SK-N-SH (cell line): ENCODE data around the gene OGDH. TPM values are rescaled to one million over a fixed set of nuclear protein-coding genes. Genes with fewer than 3 reads are reported as not detected.

Experiments
- CTCF ChIA-PET: fragments of 300-600, 350-600 bp; formaldehyde crosslinking; extraction: SDS; loops from one replicate; lab custom pipeline; 2021; lab: Yijun Ruan, JAX
- POLR2A ChIA-PET: fragments of 350-600 bp; sonication (Branson Sonifier 250); formaldehyde crosslinking; extraction: SDS; loops from one replicate; lab custom pipeline; 2020; ENCODE audit warnings: antibody characterized with exemption, inconsistent platforms; lab: Yijun Ruan, JAX
- DNase-seq: peaks from one replicate; pipeline ENCODE4 v3.0.0; 2012
- H2AFZ ChIP-seq: fragments of 200-600 bp; sonication (generic); 2 replicates; pipeline ENCODE4 v1.8.1; 2016; ENCODE audit warnings: antibody characterized with exemption, mild to moderate bottlenecking, low read depth
- H3F3A ChIP-seq: fragments of 200-600 bp; sonication (generic); replicated peaks from 2 replicates; pipeline ENCODE3; 2016; ENCODE audit warnings: antibody characterized with exemption, mild to moderate bottlenecking; ENCODE audit not compliant: insufficient read depth
- H3K27ac ChIP-seq, 2 experiments: fragments of 200-500 bp in 1 of 2; fragments of 200-600 bp in 1 of 2; sonication (Bioruptor generic) in 1 of 2; sonication (generic), shearing (Covaris generic) in 1 of 2; 2 replicates each; pipeline versions ENCODE4 v1.5.1 to v1.6.1; 2014 to 2016; ENCODE audit warnings: low read depth in 2 of 2, inconsistent platforms in 1 of 2, low read length in 1 of 2, mild to moderate bottlenecking in 1 of 2, mixed read lengths in 1 of 2
- H3K27me3 ChIP-seq: fragments of 200-600 bp; sonication (generic), shearing (Covaris generic); 2 replicates; pipeline ENCODE4 v1.6.1; 2016; ENCODE audit warnings: mixed run types; ENCODE audit not compliant: insufficient read depth
- H3K36me3 ChIP-seq, 2 experiments: fragments of 200-500 bp in 1 of 2; fragments of 200-600 bp in 1 of 2; sonication (Bioruptor generic) in 1 of 2; sonication (generic) in 1 of 2; replicated peaks in 1 of 2; 2 replicates each; pipeline versions ENCODE3 to v1.5.1; 2014 to 2016; ENCODE audit warnings: low read length in 1 of 2, mild to moderate bottlenecking in 1 of 2; ENCODE audit not compliant: insufficient read depth in 2 of 2, control insufficient read depth in 1 of 2
- H3K4me1 ChIP-seq, 2 experiments: fragments of 200-500 bp in 1 of 2; fragments of 200-600 bp in 1 of 2; sonication (Bioruptor generic) in 1 of 2; sonication (generic), shearing (Covaris generic) in 1 of 2; 2 replicates each; pipeline versions ENCODE4 v1.5.1 to v1.6.1; 2014 to 2016; ENCODE audit warnings: low read depth in 1 of 2, low read length in 1 of 2, mixed run types in 1 of 2; ENCODE audit not compliant: insufficient read depth in 2 of 2, control insufficient read depth in 1 of 2
- H3K4me2 ChIP-seq: fragments of 200-600 bp; sonication (generic), shearing (Covaris generic); 2 replicates; pipeline ENCODE4 v1.6.1; 2017; ENCODE audit warnings: mixed run types
- H3K4me3 ChIP-seq, 2 experiments: fragments of 200-500 bp in 1 of 2; fragments of 200-600 bp in 1 of 2; sonication (Bioruptor generic) in 1 of 2; sonication (generic), shearing (Covaris generic) in 1 of 2; 2 replicates each; pipeline versions ENCODE4 v1.5.1 to v1.8.1; 2014 to 2016; ENCODE audit warnings: low read depth in 2 of 2, inconsistent platforms in 1 of 2, low read length in 1 of 2, mild to moderate bottlenecking in 1 of 2, mixed read lengths in 1 of 2, moderate library complexity in 1 of 2
- H3K79me2 ChIP-seq: fragments of 200-600 bp; sonication (generic); 2 replicates; pipeline ENCODE4 v1.8.1; 2017; ENCODE audit warnings: mild to moderate bottlenecking; ENCODE audit not compliant: insufficient read depth
- H3K9ac ChIP-seq: fragments of 200-600 bp; sonication (generic); 2 replicates; pipeline ENCODE4 v1.6.1; 2017; ENCODE audit warnings: mixed run types
- H3K9me2 ChIP-seq: fragments of 200-600 bp; sonication (generic); 2 replicates; pipeline ENCODE4 v1.6.1; 2017; ENCODE audit warnings: mixed run types
- H3K9me3 ChIP-seq: fragments of 200-600 bp; sonication (generic); 2 replicates; pipeline ENCODE4 v1.6.1; 2017; ENCODE audit warnings: mixed run types, mild to moderate bottlenecking, moderate library complexity
- H4K20me1 ChIP-seq: fragments of 200-600 bp; sonication (generic); 2 replicates; pipeline ENCODE4 v1.6.1; 2017; ENCODE audit warnings: mild to moderate bottlenecking, mixed run types; ENCODE audit not compliant: insufficient read depth
- CHD2 ChIP-seq: fragments of 150-350 bp; IDR thresholded peaks from 2 replicates; pipeline ENCODE4 v1.6.1; 2018; ENCODE audit warnings: low read length; ENCODE audit not compliant: partially characterized antibody
- EP300 ChIP-seq, 2 experiments: IDR thresholded peaks; 2 replicates each; pipeline versions ENCODE4 v1.4.0 to v1.6.1; 2012; ENCODE audit warnings: borderline replicate concordance in 1 of 2, low read depth in 1 of 2, low read length in 1 of 2
- EZH2phosphoT487 ChIP-seq: fragments of 200-600 bp; sonication (generic); IDR thresholded peaks from 2 replicates; pipeline ENCODE4 v1.6.1; 2017; ENCODE audit warnings: low read depth, mixed run types, mild to moderate bottlenecking, antibody characterized with exemption, moderate library complexity, borderline replicate concordance
- FOSL2 ChIP-seq: IDR thresholded peaks from 2 replicates; pipeline ENCODE4 v1.4.0; 2012; ENCODE audit warnings: low read depth, mild to moderate bottlenecking, moderate library complexity, borderline replicate concordance
- FOXJ3 ChIP-seq: sonication (generic); formaldehyde crosslinking; IDR thresholded peaks from 2 replicates; pipeline ENCODE4 v1.5.1; 2020; ENCODE audit warnings: mild to moderate bottlenecking, missing genetic modification reagents
- FOXM1 ChIP-seq: IDR thresholded peaks from 2 replicates; pipeline ENCODE4 v1.4.0; 2012; ENCODE audit warnings: low read depth, mild to moderate bottlenecking
- GABPA ChIP-seq: IDR thresholded peaks from 2 replicates; pipeline ENCODE4 v1.4.0; 2012; ENCODE audit warnings: low read depth, mild to moderate bottlenecking
- MEF2A ChIP-seq: IDR thresholded peaks from 2 replicates; pipeline ENCODE4 v1.4.0; 2012; ENCODE audit warnings: low read depth, borderline replicate concordance
- RCOR1 ChIP-seq: fragments of 150-350 bp; IDR thresholded peaks from 2 replicates; pipeline ENCODE4 v1.6.1; 2017; ENCODE audit warnings: antibody characterized with exemption, low read length
- SMC3 ChIP-seq: IDR thresholded peaks from 2 replicates; pipeline ENCODE4 v1.6.1; 2012; ENCODE audit warnings: low read depth, low read length, improper control_type of control experiment
- TAF1 ChIP-seq: IDR thresholded peaks from 2 replicates; pipeline ENCODE4 v1.6.1; 2012; ENCODE audit warnings: low read depth, mild to moderate bottlenecking, low read length, moderate library complexity, borderline replicate concordance
- TCF12 ChIP-seq: IDR thresholded peaks from 2 replicates; pipeline ENCODE4 v1.4.0; 2012
- YY1 ChIP-seq: IDR thresholded peaks from 2 replicates; pipeline ENCODE4 v1.4.0; 2012; ENCODE audit warnings: low read depth, mild to moderate bottlenecking
- WGBS: methylation state at CpG from one replicate; pipeline ENCODE4 v1.1.6; 2017; ENCODE audit warnings: low lambda C conversion rate; 5-methylcytosine and 5-hydroxymethylcytosine counted together
- polyA plus RNA-seq, 3 experiments: library from polyadenylated mRNA; depleted of rRNA; stranded (reverse); fragments of >200 nt; gene quantifications; 2 replicates each; pipeline ENCODE4 v1.2.3, GENCODE V29; 2012
- TF ChIP-seq, protein P1 (sequence below): IDR thresholded peaks from 2 replicates; pipeline ENCODE4; 2012
- TF ChIP-seq, protein P2 (sequence below): IDR thresholded peaks from 2 replicates; pipeline ENCODE4 v1.4.0; 2012; ENCODE audit warnings: low read depth
- TF ChIP-seq, protein P3 (sequence below): IDR thresholded peaks from 2 replicates; pipeline ENCODE4 v1.4.0; 2012; ENCODE audit warnings: low read depth, borderline replicate concordance
- TF ChIP-seq, protein P4 (sequence below): IDR thresholded peaks from 2 replicates; pipeline ENCODE4 v1.6.1; 2012; ENCODE audit warnings: mild to moderate bottlenecking, low read depth, low read length, moderate library complexity

OGDH gene
- polyA plus RNA-seq, 1 of the 3 experiments (the other 2 are of a cell fraction), result 69.4 TPM

DNA sequence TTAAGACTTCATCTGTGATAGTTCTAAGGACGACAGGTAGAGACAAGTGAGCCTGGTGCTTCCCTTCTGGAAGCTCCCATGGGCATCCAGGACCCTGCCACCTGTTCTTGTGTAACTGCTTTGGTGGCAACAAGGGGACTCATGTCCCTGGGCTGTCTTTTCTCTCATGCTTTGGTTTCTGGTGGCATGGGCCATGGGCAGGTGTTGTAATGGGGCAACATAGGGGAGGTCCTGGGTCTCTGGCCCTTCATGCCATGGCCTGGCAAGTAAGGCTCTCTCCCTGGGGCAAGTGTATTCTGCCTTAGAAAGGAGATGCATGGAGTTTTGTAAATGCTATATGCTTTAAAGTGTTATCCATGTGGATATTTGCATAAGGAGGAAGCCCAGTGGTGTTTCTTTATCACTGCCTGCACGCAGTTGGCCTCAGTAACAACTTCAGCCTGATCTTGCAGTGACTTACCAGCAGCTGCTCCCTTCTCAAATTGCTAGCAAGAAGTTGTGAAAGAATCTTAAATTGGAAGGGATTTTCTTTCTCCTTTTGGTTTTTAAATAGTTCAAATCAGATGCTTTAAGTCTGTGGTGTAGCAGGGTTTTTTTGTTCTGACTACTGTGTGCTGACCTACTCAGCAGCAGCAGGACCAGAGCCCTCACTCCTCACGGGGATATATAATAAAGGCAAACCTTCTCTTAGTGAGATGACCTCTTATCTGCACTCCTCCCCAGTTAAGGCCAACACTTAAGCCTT lies 39.9 kb downstream of the OGDH start:
- no peak overlapping the region for H3K9ac ChIP-seq
- ChIA-PET CTCF (interaction anchor here (0.7 kb wide), 2 partner anchors 22 to 931 kb away, joined by 3 read pairs; no protein-coding TSS in a partner anchor), POLR2A (no interaction called here)
- peaks cover 12 to 42% of the 10 kb centered on the region in 2 experiments for H3K36me3 ChIP-seq
- H3K9me2 ChIP-seq, result no peaks in the 10 kb centered on the region
- no peaks in the 10 kb centered on the region for H3K27me3 ChIP-seq
- no peak overlapping the region for H3K4me3 ChIP-seq
- H3F3A ChIP-seq, result no peaks in the 10 kb centered on the region
- TF ChIP-seq, protein P1, sequence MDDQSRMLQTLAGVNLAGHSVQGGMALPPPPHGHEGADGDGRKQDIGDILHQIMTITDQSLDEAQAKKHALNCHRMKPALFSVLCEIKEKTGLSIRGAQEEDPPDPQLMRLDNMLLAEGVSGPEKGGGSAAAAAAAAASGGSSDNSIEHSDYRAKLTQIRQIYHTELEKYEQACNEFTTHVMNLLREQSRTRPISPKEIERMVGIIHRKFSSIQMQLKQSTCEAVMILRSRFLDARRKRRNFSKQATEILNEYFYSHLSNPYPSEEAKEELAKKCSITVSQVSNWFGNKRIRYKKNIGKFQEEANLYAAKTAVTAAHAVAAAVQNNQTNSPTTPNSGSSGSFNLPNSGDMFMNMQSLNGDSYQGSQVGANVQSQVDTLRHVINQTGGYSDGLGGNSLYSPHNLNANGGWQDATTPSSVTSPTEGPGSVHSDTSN, result no peak
- TF ChIP-seq, protein P2, sequence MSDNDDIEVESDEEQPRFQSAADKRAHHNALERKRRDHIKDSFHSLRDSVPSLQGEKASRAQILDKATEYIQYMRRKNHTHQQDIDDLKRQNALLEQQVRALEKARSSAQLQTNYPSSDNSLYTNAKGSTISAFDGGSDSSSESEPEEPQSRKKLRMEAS, result no peak
- TF ChIP-seq YY1, result no peak
- TF ChIP-seq EZH2phosphoT487, result no peak
- TF ChIP-seq GABPA, result no peak
- TF ChIP-seq, protein P3, sequence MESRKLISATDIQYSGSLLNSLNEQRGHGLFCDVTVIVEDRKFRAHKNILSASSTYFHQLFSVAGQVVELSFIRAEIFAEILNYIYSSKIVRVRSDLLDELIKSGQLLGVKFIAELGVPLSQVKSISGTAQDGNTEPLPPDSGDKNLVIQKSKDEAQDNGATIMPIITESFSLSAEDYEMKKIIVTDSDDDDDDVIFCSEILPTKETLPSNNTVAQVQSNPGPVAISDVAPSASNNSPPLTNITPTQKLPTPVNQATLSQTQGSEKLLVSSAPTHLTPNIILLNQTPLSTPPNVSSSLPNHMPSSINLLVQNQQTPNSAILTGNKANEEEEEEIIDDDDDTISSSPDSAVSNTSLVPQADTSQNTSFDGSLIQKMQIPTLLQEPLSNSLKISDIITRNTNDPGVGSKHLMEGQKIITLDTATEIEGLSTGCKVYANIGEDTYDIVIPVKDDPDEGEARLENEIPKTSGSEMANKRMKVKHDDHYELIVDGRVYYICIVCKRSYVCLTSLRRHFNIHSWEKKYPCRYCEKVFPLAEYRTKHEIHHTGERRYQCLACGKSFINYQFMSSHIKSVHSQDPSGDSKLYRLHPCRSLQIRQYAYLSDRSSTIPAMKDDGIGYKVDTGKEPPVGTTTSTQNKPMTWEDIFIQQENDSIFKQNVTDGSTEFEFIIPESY, result no peak
- no peak for TF ChIP-seq FOSL2
- H4K20me1 ChIP-seq, result no peaks in the 10 kb centered on the region
- H3K4me2 ChIP-seq, result no peak overlapping the region
- H3K4me1 ChIP-seq, result peaks cover 0 to 5% of the 10 kb centered on the region in 2 experiments; a peak in 1 of 4 replicates
- no peak overlapping the region for H2AFZ ChIP-seq
- no peak for DNase-seq
- no peaks in the 10 kb centered on the region for H3K9me3 ChIP-seq
- no peak overlapping the region for H3K27ac ChIP-seq
- 93% methylated on average over 3 of the region's 3 CpGs for WGBS
- H3K79me2 ChIP-seq, result peaks cover 4% of the 10 kb centered on the region; the same call in 1 of the 2 replicates

DNA sequence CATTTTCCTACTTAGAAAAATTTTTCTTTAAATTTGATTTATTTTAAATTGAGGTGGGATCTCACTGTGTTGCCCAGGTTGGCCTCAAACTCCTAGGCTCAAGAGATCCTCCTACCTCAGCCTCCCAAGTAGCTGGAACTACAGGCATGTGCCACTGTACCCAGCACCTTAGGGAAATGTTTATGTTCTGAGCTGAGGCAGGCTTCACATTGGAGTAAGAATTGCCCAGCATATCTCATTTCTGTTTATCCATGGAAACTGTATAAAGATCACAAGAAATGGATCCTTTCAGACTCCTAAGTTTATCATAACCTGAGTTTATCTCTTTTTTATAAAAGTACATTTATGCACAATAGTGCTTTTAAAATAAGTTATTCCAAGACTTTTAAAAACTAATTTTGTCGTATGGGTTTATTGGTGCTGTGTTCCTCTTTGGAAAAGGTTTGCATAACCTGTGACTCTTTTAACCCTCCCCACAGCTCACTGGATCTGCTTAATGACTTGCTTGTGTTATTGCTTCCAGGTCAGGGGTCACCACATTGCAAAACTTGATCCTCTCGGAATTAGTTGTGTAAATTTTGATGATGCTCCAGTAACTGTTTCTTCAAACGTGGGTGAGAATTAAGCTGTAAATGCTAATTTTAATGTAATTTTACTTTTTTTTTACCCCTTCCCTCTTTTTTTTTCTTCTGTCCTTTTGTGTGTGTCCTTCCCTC lies 40.7 kb downstream of the OGDH start:
- Histone ChIP-seq H2AFZ (no peak overlapping the region), H3K36me3 (peaks cover 12 to 42% of the 10 kb centered on the region in 2 experiments), H3K79me2 (no peaks in the 10 kb centered on the region), H3K27me3 (no peaks in the 10 kb centered on the region), H3K9ac (no peak overlapping the region), H4K20me1 (no peaks in the 10 kb centered on the region), H3K4me3 (no peak overlapping the region), H3K4me2 (no peak overlapping the region), H3K4me1 (peaks cover 0 to 5% of the 10 kb centered on the region in 2 experiments; a peak in 1 of 4 replicates), H3K9me3 (no peaks in the 10 kb centered on the region), H3K27ac (no peak overlapping the region), H3F3A (no peaks in the 10 kb centered on the region), H3K9me2 (no peaks in the 10 kb centered on the region)
- ChIA-PET CTCF (interaction anchor here (0.7 kb wide), 1 partner anchor 22 kb away, joined by 3 read pairs; no protein-coding TSS in a partner anchor), POLR2A (no interaction called here)
- DNase-seq, result no peak
- TF ChIP-seq EP300 (IDR thresholded peaks at IDR 0.05; ENCODE audit: borderline replicate concordance in 1 of 2, low read depth in 1 of 2, low read length in 1 of 2) (no peak), FOXJ3 (CRISPR knock-in tag) (no peak), SMC3 (no peak), FOXM1 (no peak), RCOR1 (no peak), MEF2A (no peak), CHD2 (no peak), TAF1 (no peak), TCF12 (no peak)
- TF ChIP-seq, protein P4, sequence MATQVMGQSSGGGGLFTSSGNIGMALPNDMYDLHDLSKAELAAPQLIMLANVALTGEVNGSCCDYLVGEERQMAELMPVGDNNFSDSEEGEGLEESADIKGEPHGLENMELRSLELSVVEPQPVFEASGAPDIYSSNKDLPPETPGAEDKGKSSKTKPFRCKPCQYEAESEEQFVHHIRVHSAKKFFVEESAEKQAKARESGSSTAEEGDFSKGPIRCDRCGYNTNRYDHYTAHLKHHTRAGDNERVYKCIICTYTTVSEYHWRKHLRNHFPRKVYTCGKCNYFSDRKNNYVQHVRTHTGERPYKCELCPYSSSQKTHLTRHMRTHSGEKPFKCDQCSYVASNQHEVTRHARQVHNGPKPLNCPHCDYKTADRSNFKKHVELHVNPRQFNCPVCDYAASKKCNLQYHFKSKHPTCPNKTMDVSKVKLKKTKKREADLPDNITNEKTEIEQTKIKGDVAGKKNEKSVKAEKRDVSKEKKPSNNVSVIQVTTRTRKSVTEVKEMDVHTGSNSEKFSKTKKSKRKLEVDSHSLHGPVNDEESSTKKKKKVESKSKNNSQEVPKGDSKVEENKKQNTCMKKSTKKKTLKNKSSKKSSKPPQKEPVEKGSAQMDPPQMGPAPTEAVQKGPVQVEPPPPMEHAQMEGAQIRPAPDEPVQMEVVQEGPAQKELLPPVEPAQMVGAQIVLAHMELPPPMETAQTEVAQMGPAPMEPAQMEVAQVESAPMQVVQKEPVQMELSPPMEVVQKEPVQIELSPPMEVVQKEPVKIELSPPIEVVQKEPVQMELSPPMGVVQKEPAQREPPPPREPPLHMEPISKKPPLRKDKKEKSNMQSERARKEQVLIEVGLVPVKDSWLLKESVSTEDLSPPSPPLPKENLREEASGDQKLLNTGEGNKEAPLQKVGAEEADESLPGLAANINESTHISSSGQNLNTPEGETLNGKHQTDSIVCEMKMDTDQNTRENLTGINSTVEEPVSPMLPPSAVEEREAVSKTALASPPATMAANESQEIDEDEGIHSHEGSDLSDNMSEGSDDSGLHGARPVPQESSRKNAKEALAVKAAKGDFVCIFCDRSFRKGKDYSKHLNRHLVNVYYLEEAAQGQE, result no peak
- TF ChIP-seq, protein P2, result no peak
- WGBS, result 95% methylated on average over 3 of the region's 3 CpGs
